SHP77 (cell line): ENCODE results near the gene UXS1.

Source experiments
- DNase-seq, 2 experiments: peaks; one replicate each; lab custom pipeline; 2025; lab: John Stamatoyannopoulos, UW

Gene UXS1

DNA sequence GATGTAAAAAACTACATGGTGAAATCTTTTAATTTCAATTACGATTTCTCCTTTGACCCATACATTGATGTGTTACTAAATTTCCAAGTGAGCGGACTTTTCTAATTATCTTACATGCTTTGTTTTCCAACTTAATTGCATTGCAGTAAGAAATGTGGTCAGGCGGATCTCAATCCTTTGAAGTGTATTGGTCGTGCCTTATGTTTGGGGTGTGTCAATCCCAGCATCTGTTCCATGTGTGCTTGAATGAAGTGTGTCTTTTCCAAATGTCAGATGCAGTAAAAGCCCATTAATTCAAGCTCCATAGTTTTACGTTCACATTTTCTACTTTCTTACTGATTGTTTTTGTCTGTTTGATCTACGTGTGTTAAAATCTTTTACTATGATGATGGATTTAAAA lies 113.1 kb downstream of the UXS1 start:
- no peak for DNase-seq

DNA sequence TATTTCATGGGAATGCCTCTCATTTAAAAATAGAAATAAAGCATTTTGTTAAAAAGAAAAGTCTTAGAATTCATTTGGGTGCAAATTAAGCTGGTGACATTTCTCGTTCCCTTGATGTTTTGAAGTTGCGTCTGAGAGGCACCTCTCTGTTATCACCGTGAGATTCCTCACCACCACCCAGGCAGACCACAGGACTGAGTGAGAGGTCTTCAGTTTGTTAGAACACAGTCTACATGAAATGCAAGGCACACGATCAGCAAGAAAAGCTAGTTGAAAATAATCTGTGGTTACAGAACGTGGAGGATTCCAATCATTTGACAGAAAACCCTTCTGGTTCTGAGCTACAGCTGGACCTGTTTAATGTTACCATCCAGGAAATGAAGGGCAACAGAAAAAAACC lies 116.0 kb downstream of the UXS1 start:
- DNase-seq, result no peak

DNA sequence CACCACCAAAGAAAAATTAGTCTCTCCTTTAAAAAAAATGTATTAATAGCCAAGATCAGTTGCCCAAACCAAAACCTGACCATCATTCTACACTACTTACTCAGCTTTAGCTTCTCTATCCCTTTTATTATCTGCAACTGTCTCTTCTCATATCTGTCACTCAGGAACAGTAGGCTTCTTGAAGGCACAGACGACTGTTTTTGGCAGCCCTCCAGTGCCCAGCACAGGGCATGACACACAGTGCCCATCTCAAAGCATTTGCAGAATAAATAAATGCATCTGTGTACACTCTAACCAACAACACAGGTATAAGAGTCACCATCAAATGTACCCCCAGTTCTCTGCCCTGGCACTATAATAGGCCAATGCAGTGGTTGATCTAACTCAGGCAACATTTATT lies 117.2 kb downstream of the UXS1 start:
- DNase-seq, result no peak

DNA sequence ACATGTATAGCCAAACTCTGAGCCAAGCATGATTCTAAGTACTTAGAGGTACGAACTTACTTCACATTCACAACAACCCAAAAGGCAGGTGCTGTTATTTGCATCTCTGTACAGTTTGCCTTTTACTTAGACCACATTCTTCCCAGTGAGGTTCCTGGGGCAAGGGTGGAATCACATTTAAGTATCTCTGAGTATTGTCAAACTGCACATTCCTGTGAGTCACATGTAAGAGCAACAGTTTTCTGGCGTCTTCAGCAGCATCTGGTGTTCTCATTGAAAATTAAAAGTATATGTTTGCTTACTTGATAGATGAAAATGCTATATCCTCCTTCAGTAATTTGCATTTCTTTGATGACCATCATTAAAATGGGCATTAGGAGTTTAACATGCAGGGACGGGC lies 119.1 kb downstream of the UXS1 start:
- no peak for DNase-seq

DNA sequence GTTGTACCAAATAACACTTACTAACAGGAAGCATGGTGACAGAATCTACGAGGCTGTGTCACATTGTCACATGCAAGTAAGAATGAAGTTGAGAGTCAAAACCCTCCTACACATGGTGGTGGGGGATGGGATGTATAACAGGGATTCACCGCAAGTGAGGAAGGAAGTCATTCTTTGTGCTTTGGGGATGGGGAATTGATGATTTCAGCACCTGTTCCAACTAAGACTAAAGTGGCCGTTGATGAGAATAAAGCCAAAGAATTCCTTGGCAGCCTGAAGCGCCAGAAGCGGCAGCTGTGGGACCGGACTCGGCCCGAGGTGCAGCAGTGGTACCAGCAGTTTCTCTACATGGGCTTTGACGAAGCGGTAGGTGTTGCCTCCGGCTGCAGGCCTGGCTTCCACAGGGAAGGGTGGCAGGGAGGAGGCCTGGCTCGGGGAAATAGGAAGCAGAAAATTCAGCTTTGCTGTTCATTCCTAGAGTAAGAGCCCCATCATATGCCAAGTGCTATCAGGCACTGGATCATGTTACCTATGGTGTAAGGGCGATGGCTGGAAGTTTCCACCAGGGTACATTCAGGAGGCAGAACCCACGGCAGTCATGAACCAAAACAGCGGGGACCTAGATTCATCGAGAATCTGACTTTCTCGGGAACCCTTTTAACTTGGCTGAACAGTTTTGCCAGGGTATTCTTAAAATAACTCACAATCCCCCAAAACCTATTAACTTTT lies 120.3 kb downstream of the UXS1 start:
- no peak for DNase-seq

DNA sequence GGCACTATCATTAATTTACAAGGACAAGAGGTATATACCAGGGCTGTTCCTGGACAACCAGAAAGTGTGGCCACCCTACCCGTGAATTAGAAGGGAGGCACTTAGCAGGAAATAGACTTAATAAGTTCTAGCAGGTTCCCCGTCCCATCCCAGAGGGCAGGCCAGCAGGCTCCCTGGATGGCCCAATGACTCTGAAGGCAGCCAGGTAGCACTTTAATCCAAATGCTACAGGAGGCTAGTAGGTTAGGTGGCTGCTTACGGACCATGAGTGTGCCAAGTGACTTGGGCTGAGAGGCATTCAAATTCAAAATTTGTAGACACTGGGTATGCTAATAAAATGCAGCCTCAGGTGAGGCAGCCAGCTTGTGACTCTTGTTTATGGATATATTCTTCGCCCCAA lies 123.9 kb downstream of the UXS1 start:
- DNase-seq, result no peak

DNA sequence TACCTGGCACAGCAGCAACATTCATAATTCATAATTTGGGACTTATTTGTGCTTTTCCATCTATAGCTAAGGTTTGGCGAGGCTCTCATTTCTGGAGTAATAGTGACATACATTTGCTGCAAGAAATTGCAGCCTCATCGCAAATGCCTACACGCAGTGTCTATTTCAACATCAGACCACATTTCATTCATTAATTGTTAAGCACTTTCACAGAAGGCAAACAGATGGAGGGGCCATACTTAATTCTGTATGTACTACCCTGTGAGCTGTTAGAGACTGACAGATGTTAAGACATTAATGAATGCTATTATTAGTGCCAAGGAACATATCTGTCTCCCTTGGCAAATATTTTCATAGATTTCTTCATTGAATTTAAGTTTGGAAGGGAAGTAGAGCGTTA lies 125.7 kb downstream of the UXS1 start:
- no peak for DNase-seq

DNA sequence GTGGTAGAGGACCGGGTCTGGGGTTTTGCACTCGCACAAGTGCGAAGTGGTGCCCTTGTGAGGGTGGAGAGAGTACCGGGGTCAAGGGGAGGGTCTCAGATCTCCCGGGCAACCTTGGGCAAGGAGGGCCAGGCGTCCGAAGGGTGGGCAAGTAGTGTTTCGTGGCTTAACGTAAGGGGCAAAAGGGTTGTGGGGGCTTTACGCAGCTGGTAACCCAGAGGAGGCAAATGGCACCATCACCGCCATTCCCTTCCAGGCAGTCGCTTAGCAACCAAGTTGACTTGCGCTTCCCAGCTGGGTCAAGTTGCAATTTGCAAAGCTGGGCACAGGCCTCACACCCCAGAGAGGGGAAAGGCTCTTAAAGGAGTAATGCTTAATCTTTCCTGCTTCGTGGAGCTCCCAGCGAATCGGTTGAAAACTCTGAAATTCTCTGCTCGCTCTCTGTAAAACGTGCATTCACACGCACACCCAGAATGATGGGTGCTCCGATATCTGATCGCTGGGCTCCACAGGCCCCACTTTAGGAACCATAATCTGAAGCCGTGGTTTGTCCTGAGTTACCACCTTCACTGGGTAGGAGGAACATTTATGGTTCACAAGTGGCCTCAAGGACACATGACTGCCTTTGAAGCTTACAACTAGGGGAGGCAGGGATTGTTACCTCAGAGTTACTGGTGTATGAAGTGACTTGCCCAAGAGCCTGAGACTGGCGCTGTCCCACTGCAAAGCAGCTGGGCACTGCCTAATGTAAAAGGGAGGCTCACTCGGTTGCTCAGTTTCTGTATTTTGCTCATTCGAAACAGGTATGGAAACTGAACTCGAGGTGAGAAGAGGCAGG lies 127.9 kb downstream of the UXS1 start:
- no peak for DNase-seq

DNA sequence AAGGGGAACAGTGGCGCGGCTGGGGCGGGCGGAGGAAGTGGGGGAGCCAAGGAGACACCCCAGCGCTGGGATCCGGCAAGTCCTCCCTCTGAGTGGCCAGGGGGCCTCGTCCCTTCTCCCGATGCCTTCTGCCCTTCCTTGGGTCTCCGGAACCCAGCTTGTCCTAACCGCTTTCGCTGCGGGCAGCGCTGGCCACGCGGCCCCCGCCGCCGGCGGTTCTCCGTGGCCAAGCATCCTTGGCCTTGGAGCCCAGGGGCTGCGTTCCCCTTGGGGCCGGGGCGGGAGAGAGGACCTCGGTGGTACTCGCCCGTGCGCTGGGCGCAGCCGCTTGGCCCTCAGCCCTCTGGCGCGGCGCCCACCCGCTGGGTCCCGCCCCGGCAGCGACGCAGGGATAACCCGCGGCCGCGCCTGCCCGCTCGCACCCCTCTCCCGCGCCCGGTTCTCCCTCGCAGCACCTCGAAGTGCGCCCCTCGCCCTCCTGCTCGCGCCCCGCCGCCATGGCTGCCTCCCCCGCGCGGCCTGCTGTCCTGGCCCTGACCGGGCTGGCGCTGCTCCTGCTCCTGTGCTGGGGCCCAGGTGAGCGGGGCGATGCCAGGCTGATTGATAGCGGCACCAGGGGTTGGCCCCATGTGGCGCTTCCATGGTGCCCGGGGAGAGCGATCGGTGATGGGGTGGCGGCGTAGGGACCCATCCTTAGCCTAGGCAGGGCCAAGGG lies 128.7 kb downstream of the UXS1 start:
- no peak for DNase-seq

DNA sequence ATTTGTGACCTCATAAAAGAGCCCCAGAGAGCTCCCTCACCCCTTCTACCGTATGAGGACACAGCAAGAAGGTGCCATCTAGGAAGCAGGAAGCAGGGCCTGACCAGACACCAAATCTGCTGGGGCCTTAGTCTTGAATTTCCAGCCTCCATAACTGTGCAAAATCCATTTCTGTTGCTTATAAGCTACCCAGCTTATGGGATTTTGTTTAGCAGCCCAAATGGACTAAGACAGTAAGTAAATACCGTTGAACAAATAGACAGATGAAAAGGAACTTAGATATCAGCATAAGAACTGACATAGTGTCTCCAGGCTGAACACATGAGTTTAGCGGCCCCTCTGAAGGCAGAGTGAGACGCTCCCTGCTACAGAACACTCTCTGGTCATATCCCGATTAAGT lies 130.9 kb downstream of the UXS1 start:
- DNase-seq, result no peak

DNA sequence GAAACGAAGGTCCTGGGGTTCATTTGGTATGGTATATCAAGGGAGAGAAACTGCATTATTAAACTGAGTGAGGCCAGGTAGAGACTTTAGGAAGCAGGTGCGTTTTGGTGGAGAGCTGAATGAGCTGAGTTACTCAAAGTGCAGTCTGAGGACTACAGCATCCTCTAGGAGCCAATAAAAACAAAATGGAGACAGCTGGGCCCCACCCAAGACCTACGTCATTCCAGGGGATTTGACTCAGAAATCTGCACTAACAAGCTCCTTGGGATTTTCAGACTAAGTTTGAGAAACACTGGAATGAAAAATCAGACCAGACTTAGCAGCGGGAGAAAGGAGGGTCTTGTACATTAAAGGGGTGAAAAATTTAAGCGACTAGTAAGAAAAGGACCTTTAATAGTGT lies 131.5 kb downstream of the UXS1 start:
- DNase-seq, result no peak

DNA sequence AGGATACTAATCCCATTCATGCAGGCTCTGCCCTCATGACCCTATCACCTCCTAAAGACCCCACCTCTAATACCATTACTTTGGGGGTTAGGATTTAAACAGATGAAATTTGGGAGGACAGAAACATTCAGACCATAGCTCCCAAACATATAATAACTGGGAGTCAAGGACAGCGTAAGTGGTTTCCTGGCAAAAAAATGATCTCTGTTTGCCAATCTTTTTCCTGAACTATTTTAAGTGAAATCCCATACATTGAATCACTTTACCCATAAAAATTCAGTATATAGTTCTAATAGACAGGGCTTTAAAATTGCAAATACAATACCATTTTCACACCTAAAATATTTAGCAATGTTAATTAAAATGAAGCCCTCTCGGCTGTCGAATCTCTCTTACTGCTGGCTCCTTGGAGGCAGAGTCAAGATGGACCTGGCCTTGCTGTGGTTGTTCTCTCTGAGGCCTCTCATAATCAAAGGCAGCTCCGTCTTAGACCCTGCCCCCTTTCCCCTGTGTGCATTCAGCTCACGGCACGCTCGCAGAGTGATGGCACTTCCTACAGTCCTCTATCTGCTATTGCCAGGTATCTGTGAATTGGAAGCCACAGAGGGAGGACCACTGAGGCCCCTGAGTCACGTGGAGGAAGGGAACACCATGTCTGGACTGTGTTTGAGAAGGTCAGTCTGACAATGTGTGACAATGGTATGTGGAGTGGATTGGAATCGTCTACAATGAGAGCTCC lies 132.3 kb downstream of the UXS1 start:
- no peak for DNase-seq

DNA sequence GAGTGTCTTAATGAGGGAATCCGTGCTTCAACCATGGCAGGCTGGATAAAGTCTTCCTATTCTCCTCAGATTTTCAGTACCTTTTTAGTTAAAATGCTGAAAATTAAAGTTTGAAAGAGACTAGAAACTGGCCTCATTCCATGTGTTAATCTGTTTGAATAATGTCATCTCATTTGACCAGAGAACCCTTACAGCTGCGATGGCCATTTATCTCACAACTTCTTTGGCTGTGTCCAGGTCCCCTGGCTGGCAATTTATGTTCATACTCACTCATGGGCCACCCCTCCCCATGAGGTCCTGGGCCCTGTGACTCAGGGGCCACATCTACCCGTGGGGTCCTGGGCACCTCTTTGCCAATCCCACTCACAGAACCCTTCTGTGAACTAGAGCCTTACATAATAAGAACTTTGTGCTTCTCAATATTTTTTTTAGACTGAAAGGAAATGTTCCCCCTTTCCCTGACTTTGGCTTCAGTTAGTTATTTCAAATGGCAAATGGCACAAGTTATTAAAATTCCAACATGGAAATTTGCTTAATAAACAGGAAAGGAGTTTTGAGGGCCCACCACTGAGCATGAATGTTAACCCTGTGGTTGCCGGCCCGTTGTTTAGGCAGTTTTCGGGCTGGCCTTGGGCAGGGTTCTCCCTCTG lies 134.6 kb downstream of the UXS1 start:
- DNase-seq, result no peak

DNA sequence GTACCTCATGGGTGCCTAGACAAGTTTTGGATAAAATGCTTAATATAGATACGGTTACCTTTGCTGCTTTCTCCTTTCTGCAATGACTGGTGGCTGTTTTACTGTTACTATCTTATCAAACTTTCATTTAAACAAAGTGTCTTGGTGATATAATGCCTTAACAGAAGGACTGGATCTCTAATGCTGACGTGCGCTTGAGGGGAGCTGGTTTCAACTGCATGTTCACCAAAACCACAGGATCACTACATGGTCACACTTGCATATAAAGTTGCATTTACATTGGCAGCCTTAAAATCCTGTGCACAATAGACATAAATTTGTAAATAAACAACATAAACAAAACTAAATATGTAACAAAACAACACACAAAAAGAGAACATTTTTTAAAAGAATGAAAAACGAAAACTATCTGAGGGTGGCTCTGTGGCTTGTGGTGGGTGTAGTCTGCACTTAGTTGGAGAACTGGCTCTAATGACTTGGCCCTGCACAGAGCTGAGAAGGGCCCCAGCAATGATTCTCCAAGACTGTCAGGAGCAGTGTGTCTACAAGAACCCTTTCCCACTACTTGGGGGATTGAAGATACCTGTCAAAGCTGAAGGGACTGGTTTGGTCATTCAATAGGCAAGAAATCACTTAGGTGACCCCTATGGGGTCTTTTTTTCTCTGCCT lies 135.5 kb downstream of the UXS1 start:
- no peak for DNase-seq

DNA sequence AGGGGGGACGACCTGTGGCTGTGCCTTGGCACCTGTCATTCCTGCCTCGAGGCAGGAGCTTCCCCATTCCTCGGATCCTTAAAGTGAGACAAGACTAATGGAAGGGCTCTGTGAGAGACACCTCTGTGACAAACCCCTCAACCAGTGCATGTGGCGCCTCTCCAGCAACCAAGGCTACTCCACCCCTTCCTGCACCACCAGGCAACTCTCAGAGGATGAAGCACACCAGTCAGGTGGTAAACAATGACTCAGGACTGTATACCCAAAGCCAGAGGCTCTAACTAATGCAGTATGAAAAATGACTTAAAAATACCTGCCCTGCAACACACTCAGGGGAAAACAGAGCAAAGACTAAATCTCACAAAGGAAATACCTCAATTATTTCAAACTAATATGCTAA lies 136.9 kb downstream of the UXS1 start:
- DNase-seq, result peak in 1 of 2 experiments; percentile 1

DNA sequence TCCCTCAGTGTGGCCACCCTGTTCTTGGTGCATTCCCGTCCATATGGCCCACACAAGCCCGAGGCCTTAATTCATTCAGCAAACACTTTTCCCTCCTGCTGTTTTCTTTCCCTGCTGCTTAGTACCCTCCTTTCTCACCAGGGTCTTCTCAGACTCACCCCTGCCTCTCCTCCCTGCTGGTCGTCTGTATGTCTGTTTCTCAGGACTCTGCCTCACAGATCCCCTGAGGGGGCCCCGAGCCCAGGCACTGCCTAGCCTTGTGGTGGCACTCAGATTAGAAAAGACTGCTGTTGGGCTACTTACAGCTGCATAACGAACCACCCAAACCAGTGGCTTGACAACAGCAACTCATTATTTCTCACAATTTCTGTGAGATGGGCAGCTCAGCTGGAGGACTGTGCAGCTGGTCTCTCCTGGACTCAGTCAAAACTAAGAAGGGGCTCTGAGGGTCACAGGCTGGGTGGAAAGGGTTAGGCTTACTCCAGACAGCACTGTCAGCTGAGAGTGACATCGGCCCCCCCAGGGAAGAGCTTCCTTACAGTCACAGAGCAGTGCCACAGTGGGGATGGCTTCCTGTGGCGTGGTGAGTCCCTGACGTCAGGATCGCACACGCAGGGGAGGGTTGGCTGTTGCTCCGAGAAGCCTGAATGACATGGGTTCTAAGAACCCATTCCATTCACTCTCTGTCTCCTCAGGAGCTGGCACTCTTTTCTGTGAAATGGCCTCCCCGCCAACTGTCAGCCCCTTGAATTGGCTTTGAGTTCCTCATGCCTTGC lies 139.0 kb downstream of the UXS1 start:
- no peak for DNase-seq

DNA sequence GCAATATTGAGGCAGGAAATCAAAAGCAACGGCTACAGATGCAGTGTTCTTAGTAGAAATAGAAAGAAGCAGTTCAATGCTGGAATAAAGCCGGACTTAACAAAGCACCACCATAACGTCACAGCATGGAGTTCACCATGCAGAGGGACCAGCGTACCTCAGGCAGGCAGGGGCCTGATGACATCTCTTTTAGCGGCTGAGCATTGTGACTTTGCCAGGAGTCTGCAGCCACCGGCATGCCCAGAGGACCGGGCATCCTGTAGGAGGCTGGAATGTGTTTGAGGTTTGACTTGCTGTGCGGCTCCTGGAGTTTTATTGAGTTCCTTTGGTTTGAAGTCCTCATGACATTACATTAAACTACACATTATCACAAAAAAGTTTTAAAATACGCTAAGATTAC lies 139.8 kb downstream of the UXS1 start:
- DNase-seq, result no peak

DNA sequence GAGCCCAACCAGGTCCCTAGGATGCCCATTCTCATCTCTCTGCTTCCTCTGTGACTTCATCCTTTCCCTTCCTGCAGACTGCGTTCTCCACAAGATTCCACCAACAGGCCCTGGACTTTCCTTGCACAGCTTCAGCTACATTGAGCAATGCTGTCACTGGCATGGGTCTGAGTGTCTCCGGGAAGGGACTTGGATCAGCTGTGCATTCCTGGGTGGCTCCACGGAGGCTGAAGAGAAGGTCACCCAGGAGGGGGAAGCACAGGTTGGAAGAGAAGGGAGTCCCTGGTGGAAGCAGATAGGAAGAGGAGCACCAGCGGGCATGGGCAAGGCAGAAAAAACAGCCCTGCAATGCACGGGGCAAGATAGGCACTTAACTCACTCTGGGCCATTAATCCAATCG lies 140.5 kb downstream of the UXS1 start:
- no peak for DNase-seq

DNA sequence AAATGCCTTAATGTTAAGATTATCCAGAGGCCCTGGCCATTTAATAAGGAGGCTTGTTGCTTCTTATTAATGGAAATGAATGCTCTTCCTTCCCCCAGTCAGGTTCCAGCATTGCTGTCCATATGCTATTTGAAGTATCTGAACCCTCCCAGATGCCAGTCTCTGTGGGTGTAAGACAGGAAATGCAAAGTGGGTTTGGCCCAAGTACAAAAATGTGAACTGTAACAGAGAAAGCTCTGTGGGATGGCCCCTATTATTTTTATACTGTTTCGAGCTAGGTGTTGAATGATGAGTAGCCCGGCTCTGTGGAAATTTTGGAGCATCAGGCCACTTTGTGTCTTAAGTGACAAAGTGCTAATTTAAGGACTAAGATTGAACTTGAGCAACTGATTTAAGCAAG lies 141.0 kb downstream of the UXS1 start:
- DNase-seq, result no peak

DNA sequence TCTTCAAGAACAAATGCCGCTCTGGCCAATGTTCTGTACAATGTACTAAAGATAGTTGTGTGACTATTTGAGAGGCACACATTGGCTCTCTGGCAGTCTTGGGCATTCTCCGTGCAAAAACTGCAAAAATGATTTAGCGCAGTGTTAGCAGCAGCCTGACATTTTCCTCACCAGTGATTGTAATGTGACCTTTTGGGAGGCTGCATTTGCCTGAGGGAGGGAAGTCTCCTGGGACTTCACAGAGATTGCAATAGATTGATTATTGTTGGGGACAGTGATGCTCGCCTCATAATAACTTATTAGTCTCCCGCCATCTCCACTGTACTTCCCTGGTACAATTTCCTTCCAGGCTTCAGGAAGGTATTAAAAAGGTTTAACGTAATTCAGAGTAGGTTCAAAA lies 149.2 kb downstream of the UXS1 start:
- no peak for DNase-seq
